Testis (tissue), 2 donors: ENCODE results near the gene SPDYE1.
"Not testable (repeated sequence)": the region's sequence is repeated elsewhere in the genome, so short reads cannot be mapped to it uniquely, and the experiment has no call there.

Source experiments
- POLR2A ChIP-seq: fragments of 450-650 bp; IDR thresholded peaks from one replicate; pipeline ENCODE4 v1.6.1; 2017; ENCODE audit warnings: antibody characterized with exemption, mild to moderate bottlenecking, moderate library complexity
- TF ChIP-seq, protein P1 (sequence below), 3 experiments: fragments of 450-650 bp in 2 of 3; fragments of 200-600 bp in 1 of 3; sonication (generic) in 1 of 3; IDR thresholded peaks; one replicate each; pipeline ENCODE4 v1.5.1; 2016 to 2019; ENCODE audit warnings: antibody characterized with exemption in 3 of 3, mild to moderate bottlenecking in 2 of 3, moderate library complexity in 1 of 3

- TF ChIP-seq POLR2A: not testable (repeated sequence)
- TF ChIP-seq, protein P1, sequence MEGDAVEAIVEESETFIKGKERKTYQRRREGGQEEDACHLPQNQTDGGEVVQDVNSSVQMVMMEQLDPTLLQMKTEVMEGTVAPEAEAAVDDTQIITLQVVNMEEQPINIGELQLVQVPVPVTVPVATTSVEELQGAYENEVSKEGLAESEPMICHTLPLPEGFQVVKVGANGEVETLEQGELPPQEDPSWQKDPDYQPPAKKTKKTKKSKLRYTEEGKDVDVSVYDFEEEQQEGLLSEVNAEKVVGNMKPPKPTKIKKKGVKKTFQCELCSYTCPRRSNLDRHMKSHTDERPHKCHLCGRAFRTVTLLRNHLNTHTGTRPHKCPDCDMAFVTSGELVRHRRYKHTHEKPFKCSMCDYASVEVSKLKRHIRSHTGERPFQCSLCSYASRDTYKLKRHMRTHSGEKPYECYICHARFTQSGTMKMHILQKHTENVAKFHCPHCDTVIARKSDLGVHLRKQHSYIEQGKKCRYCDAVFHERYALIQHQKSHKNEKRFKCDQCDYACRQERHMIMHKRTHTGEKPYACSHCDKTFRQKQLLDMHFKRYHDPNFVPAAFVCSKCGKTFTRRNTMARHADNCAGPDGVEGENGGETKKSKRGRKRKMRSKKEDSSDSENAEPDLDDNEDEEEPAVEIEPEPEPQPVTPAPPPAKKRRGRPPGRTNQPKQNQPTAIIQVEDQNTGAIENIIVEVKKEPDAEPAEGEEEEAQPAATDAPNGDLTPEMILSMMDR (IDR thresholded peaks at IDR 0.05): not testable (repeated sequence)
Measured at GRCh38 chr7:43994681-43995080, 3.0 kb upstream of the SPDYE1 start.
